ENCODE results near the gene FCRL6. TPM values are rescaled to one million over a fixed set of nuclear protein-coding genes. Genes with fewer than 3 reads are reported as not detected.

Gene FCRL6
- total RNA-seq, 1 experiment from 2014 or later = not detected

- no peak for DNase-seq
- Histone ChIP-seq H3K36me3 (ENCODE audit: control insufficient read depth, insufficient read depth, low read length) (no peaks in the 10 kb centered on the region), H3K4me3 (ENCODE audit: low read depth, low read length) (peak overlapping the region; percentile 63), H3K27me3 (replicated peaks; ENCODE audit: control insufficient read depth, insufficient read depth, low read length) (no peaks in the 10 kb centered on the region), H3K9me3 (no peaks in the 10 kb centered on the region), H3K4me1 (peaks cover 23% of the 10 kb centered on the region)
- no TSS peak for BruUV-seq (replicated peaks)
- ChIA-PET POLR2A (no interaction called here), CTCF (interaction anchor here (1.4 to 2.3 kb wide), 3 partner anchors 8 to 225 kb away, joined by 14 to 26 read pairs (median 16); no protein-coding TSS in a partner anchor)
- TF ChIP-seq, protein P1, sequence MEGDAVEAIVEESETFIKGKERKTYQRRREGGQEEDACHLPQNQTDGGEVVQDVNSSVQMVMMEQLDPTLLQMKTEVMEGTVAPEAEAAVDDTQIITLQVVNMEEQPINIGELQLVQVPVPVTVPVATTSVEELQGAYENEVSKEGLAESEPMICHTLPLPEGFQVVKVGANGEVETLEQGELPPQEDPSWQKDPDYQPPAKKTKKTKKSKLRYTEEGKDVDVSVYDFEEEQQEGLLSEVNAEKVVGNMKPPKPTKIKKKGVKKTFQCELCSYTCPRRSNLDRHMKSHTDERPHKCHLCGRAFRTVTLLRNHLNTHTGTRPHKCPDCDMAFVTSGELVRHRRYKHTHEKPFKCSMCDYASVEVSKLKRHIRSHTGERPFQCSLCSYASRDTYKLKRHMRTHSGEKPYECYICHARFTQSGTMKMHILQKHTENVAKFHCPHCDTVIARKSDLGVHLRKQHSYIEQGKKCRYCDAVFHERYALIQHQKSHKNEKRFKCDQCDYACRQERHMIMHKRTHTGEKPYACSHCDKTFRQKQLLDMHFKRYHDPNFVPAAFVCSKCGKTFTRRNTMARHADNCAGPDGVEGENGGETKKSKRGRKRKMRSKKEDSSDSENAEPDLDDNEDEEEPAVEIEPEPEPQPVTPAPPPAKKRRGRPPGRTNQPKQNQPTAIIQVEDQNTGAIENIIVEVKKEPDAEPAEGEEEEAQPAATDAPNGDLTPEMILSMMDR (IDR thresholded peaks at IDR 0.05; ENCODE audit: insufficient read depth in 1 of 2, low read depth in 1 of 2, low read length in 1 of 2, severe bottlenecking in 1 of 2, unreplicated experiment in 1 of 2) = no peak
- H3K9me3 Mint-ChIP-seq (ENCODE audit: unreplicated experiment) = no peaks in the 10 kb centered on the region
- peak overlapping the region; percentile 90 for H3K4me3 Mint-ChIP-seq (ENCODE audit: unreplicated experiment)
- H3K27ac Mint-ChIP-seq (ENCODE audit: unreplicated experiment) = peak overlapping the region; percentile 89
- H3K4me1 Mint-ChIP-seq (ENCODE audit: low read depth, unreplicated experiment) = peaks cover 25% of the 10 kb centered on the region
- intact Hi-C loops (cut with micrococcal nuclease; ENCODE audit: unreplicated experiment) = loop anchor here (2.0 to 5.0 kb wide), 2 partner anchors 65 to 605 kb away; no protein-coding TSS in a partner anchor
- H3K36me3 Mint-ChIP-seq (ENCODE audit: insufficient read depth, unreplicated experiment) = peaks cover 7% of the 10 kb centered on the region
- no peaks in the 10 kb centered on the region for H3K27me3 Mint-ChIP-seq (ENCODE audit: insufficient read depth, unreplicated experiment)
These were observed 20.2 kb upstream of the FCRL6 start for GRCh38 chr1:159781992-159782391.

- intact Hi-C loops (cut with micrococcal nuclease; ENCODE audit: unreplicated experiment) = loop anchor here (5.0 kb wide), 1 partner anchor 606 kb away; no protein-coding TSS in a partner anchor
- POLR2A ChIA-PET = no interaction called here
- H3K9me3 ChIP-seq = no peaks in the 10 kb centered on the region
- Mint-ChIP-seq H3K27me3 (ENCODE audit: insufficient read depth, unreplicated experiment) (no peaks in the 10 kb centered on the region), H3K9me3 (ENCODE audit: unreplicated experiment) (no peaks in the 10 kb centered on the region), H3K4me3 (ENCODE audit: unreplicated experiment) (no peak overlapping the region), H3K27ac (ENCODE audit: unreplicated experiment) (peak overlapping the region; percentile 37), H3K4me1 (ENCODE audit: low read depth, unreplicated experiment) (peaks cover 31% of the 10 kb centered on the region), H3K36me3 (ENCODE audit: insufficient read depth, unreplicated experiment) (peaks cover 7% of the 10 kb centered on the region)
- H3K36me3 ChIP-seq (ENCODE audit: control insufficient read depth, insufficient read depth, low read length) = no peaks in the 10 kb centered on the region
- no peaks in the 10 kb centered on the region for H3K27me3 ChIP-seq (replicated peaks; ENCODE audit: control insufficient read depth, insufficient read depth, low read length)
- no peak overlapping the region for H3K4me3 ChIP-seq (ENCODE audit: low read depth, low read length)
- peak in 1 of 2 experiments; percentile 53 for DNase-seq
- BruUV-seq (replicated peaks) = no TSS peak
- H3K4me1 ChIP-seq = peaks cover 23% of the 10 kb centered on the region
- TF ChIP-seq, protein P1 (IDR thresholded peaks at IDR 0.05; ENCODE audit: insufficient read depth in 1 of 2, low read depth in 1 of 2, low read length in 1 of 2, severe bottlenecking in 1 of 2, unreplicated experiment in 1 of 2) = no peak
- CTCF ChIA-PET = no interaction called here
These were observed 18.4 kb upstream of the FCRL6 start for GRCh38 chr1:159783724-159784123.

DNA sequence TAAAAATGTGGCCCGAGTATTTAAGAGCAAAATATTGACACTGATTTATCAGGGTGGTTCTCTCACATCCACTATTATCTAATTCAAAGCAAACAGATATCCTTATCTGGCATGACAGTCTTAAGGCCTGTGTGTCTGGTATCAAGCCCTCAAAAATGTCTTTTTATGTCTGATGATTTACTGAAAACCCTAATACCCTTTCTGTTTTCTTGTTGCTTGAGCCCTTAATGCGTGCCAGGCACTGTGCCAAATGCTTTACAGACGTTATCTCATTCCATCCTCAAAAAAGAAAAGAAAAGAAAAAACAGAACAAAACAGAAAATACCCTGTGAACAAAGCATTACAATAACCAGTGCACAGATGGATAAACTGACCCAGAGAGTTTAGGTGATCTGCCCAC lies 15.7 kb upstream of the FCRL6 start:
- POLR2A ChIA-PET = no interaction called here
- Mint-ChIP-seq H3K36me3 (ENCODE audit: insufficient read depth, unreplicated experiment) (peaks cover 7% of the 10 kb centered on the region), H3K4me3 (ENCODE audit: unreplicated experiment) (no peak overlapping the region), H3K27ac (ENCODE audit: unreplicated experiment) (no peak overlapping the region), H3K9me3 (ENCODE audit: unreplicated experiment) (no peaks in the 10 kb centered on the region), H3K4me1 (ENCODE audit: low read depth, unreplicated experiment) (peaks cover 47% of the 10 kb centered on the region), H3K27me3 (ENCODE audit: insufficient read depth, unreplicated experiment) (no peaks in the 10 kb centered on the region)
- Histone ChIP-seq H3K4me3 (ENCODE audit: low read depth, low read length) (no peak overlapping the region), H3K9me3 (no peaks in the 10 kb centered on the region), H3K4me1 (peaks cover 33% of the 10 kb centered on the region), H3K27me3 (replicated peaks; ENCODE audit: control insufficient read depth, insufficient read depth, low read length) (no peaks in the 10 kb centered on the region), H3K36me3 (ENCODE audit: control insufficient read depth, insufficient read depth, low read length) (no peaks in the 10 kb centered on the region)
- no peak for DNase-seq
- TF ChIP-seq, protein P1 (IDR thresholded peaks at IDR 0.05; ENCODE audit: insufficient read depth in 1 of 2, low read depth in 1 of 2, low read length in 1 of 2, severe bottlenecking in 1 of 2, unreplicated experiment in 1 of 2) = no peak
- CTCF ChIA-PET = interaction anchor here (0.8 to 1.0 kb wide), 2 partner anchors 12 to 221 kb away, joined by 3 to 5 read pairs; no protein-coding TSS in a partner anchor
- intact Hi-C loops (cut with micrococcal nuclease; ENCODE audit: unreplicated experiment) = no loop called here
- BruUV-seq (replicated peaks) = no TSS peak

Data from Caco-2 (cell line).